ENCODE data around the gene PATL1.

PATL1 gene

DNA sequence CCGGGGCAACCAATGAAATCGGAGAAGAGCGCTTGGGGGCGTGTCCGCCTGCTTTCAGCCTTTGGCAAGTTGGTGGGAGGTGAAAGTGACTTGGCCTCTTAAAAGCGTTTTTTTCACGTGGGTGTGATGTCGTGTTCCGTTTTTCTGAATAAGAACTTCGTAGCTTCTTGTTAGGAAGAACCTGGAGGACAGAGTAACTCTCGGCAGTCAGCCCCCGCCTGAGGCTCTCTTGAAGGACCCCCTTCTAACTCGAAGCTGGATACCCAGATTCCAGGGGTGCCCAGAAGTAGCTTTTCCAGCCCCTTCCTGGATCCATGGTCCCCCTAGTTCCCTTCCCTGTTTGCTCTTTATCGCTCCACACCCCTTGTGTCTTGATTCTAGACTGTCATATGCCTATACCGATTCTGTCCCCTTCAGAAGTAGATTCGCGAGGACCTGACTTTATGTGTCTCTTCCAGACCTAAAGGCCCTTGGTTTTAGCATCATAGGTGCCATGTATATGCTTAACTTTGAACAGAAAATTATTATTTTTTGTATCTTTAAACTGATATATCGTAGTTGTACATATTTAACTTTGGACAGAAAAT is 52.3 kb downstream of the PATL1 start (continued):
- no peak for TF ChIP-seq ZNF776 (tag by site-specific recombination; IDR thresholded peaks at IDR 0.05; ENCODE audit: borderline replicate concordance)
- TF ChIP-seq ZNF169 (tag by site-specific recombination; IDR thresholded peaks at IDR 0.05) = no peak
- no peak for TF ChIP-seq ZNF610 (tag by site-specific recombination; IDR thresholded peaks at IDR 0.05; ENCODE audit: borderline replicate concordance)
- no peak for TF ChIP-seq YY1 (tag by site-specific recombination; IDR thresholded peaks at IDR 0.05)
- no peak for TF ChIP-seq ZNF558 (tag by site-specific recombination; IDR thresholded peaks at IDR 0.05)
- TF ChIP-seq ZBTB17 (tag by site-specific recombination; IDR thresholded peaks at IDR 0.05) = no peak
- TF ChIP-seq BCL11B (tag by site-specific recombination; IDR thresholded peaks at IDR 0.05; ENCODE audit: low read depth) = no peak
- TF ChIP-seq ZNF701 (tag by site-specific recombination; IDR thresholded peaks at IDR 0.05) = no peak
- TF ChIP-seq ZFP69B (tag by site-specific recombination; IDR thresholded peaks at IDR 0.05) = no peak
- TF ChIP-seq ZNF664 (tag by site-specific recombination; IDR thresholded peaks at IDR 0.05) = no peak
- TF ChIP-seq, protein P1, sequence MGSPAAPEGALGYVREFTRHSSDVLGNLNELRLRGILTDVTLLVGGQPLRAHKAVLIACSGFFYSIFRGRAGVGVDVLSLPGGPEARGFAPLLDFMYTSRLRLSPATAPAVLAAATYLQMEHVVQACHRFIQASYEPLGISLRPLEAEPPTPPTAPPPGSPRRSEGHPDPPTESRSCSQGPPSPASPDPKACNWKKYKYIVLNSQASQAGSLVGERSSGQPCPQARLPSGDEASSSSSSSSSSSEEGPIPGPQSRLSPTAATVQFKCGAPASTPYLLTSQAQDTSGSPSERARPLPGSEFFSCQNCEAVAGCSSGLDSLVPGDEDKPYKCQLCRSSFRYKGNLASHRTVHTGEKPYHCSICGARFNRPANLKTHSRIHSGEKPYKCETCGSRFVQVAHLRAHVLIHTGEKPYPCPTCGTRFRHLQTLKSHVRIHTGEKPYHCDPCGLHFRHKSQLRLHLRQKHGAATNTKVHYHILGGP (tag by site-specific recombination; IDR thresholded peaks at IDR 0.05) = no peak
- no peak for TF ChIP-seq ZNF416 (tag by site-specific recombination; IDR thresholded peaks at IDR 0.05)
- TF ChIP-seq ZSCAN16 (tag by site-specific recombination; IDR thresholded peaks at IDR 0.05) = no peak
- peak; percentile 94 for TF ChIP-seq ZBTB20 (tag by site-specific recombination; IDR thresholded peaks at IDR 0.05)
- TF ChIP-seq, protein P2, sequence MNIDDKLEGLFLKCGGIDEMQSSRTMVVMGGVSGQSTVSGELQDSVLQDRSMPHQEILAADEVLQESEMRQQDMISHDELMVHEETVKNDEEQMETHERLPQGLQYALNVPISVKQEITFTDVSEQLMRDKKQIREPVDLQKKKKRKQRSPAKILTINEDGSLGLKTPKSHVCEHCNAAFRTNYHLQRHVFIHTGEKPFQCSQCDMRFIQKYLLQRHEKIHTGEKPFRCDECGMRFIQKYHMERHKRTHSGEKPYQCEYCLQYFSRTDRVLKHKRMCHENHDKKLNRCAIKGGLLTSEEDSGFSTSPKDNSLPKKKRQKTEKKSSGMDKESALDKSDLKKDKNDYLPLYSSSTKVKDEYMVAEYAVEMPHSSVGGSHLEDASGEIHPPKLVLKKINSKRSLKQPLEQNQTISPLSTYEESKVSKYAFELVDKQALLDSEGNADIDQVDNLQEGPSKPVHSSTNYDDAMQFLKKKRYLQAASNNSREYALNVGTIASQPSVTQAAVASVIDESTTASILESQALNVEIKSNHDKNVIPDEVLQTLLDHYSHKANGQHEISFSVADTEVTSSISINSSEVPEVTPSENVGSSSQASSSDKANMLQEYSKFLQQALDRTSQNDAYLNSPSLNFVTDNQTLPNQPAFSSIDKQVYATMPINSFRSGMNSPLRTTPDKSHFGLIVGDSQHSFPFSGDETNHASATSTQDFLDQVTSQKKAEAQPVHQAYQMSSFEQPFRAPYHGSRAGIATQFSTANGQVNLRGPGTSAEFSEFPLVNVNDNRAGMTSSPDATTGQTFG (tag by site-specific recombination; IDR thresholded peaks at IDR 0.05; ENCODE audit: borderline replicate concordance) = no peak
- TF ChIP-seq ZNF621 (tag by site-specific recombination; IDR thresholded peaks at IDR 0.05) = no peak
- TF ChIP-seq, protein P3, sequence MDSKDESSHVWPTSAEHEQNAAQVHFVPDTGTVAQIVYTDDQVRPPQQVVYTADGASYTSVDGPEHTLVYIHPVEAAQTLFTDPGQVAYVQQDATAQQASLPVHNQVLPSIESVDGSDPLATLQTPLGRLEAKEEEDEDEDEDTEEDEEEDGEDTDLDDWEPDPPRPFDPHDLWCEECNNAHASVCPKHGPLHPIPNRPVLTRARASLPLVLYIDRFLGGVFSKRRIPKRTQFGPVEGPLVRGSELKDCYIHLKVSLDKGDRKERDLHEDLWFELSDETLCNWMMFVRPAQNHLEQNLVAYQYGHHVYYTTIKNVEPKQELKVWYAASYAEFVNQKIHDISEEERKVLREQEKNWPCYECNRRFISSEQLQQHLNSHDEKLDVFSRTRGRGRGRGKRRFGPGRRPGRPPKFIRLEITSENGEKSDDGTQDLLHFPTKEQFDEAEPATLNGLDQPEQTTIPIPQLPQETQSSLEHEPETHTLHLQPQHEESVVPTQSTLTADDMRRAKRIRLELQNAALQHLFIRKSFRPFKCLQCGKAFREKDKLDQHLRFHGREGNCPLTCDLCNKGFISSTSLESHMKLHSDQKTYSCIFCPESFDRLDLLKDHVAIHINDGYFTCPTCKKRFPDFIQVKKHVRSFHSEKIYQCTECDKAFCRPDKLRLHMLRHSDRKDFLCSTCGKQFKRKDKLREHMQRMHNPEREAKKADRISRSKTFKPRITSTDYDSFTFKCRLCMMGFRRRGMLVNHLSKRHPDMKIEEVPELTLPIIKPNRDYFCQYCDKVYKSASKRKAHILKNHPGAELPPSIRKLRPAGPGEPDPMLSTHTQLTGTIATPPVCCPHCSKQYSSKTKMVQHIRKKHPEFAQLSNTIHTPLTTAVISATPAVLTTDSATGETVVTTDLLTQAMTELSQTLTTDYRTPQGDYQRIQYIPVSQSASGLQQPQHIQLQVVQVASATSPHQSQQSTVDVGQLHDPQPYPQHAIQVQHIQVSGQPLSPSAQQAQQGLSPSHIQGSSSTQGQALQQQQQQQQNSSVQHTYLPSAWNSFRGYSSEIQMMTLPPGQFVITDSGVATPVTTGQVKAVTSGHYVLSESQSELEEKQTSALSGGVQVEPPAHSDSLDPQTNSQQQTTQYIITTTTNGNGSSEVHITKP (tag by site-specific recombination; IDR thresholded peaks at IDR 0.05) = peak; percentile 96
- TF ChIP-seq ZNF560 (tag by site-specific recombination; IDR thresholded peaks at IDR 0.05; ENCODE audit: borderline replicate concordance) = no peak
- TF ChIP-seq GFI1B (tag by site-specific recombination; IDR thresholded peaks at IDR 0.05) = no peak
- TF ChIP-seq ZNF791 (tag by site-specific recombination; IDR thresholded peaks at IDR 0.05) = no peak
- no peak for TF ChIP-seq ZNF626 (tag by site-specific recombination; IDR thresholded peaks at IDR 0.05)
- no peak for TF ChIP-seq ZNF112 (tag by site-specific recombination; IDR thresholded peaks at IDR 0.05)
- no peak for TF ChIP-seq ZNF324 (tag by site-specific recombination; IDR thresholded peaks at IDR 0.05)
- TF ChIP-seq ZNF335 (tag by site-specific recombination; conservative IDR thresholded peaks at IDR 0.05) = peak; percentile 76
- no peak for TF ChIP-seq ZNF223 (tag by site-specific recombination; IDR thresholded peaks at IDR 0.05)
- TF ChIP-seq, protein P4, sequence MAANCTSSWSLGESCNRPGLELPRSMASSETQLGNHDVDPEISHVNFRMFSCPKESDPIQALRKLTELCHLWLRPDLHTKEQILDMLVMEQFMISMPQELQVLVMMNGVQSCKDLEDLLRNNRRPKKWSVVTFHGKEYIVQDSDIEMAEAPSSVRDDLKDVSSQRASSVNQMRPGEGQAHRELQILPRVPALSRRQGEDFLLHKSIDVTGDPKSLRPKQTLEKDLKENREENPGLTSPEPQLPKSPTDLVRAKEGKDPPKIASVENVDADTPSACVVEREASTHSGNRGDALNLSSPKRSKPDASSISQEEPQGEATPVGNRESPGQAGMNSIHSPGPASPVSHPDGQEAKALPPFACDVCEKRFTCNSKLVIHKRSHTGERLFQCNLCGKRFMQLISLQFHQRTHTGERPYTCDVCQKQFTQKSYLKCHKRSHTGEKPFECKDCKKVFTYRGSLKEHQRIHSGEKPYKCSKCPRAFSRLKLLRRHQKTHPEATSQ (tag by site-specific recombination; IDR thresholded peaks at IDR 0.05) = no peak
- no peak for TF ChIP-seq KLF16 (tag by site-specific recombination; IDR thresholded peaks at IDR 0.05)
- no peak for TF ChIP-seq MZF1 (tag by site-specific recombination; IDR thresholded peaks at IDR 0.05; ENCODE audit: borderline replicate concordance)
- no peak for TF ChIP-seq ZNF350 (tag by site-specific recombination; IDR thresholded peaks at IDR 0.05)

Measured in HEK293 (cell line).